ENCODE measurements around the gene RFWD3.
"Not testable (repeated sequence)": the region's sequence is repeated elsewhere in the genome, so short reads cannot be mapped to it uniquely, and the experiment has no call there.

Gene RFWD3

DNA sequence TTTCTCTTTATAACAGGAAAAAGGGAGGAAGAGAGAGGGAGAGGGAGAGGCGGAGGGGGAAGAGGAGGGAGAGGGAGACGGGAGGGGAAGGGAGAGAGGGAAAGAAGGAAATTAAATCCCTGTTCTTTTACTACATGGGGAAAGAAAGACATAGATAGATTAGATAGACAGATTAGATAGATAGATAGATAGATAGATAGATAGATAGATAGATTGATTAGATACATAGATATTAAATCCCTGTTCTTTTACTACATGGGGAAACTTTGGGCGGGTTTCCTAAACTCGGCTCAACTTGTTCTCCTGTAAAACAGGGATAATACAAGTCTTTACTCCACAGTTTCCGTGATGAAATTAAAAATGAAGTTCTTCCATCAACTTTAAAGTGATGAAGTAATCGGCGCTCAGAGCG, 661 bp downstream of the RFWD3 start:
- DNase-seq (ENCODE audit: low spot score), result no peak

DNA sequence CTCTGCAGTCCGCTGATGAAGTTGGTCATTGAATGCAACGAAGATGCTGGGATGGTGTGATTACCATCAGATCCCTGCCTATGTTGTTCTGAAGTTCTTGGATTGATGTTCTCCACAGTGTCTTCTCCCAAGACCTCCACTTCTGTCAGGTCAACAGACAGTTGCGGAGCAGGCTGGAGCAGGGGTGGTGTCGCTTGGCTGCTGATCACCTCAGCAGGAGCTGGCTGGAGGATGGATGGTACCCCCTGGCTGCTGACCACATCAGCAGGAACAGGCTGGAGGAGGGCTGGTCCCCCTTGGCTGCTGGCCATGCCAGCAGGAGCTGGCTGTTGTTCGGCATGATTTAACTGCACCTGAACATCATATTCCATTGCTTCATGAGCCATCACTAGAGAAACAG, 5.6 kb downstream of the RFWD3 start:
- DNase-seq (ENCODE audit: low spot score), result no peak

DNA sequence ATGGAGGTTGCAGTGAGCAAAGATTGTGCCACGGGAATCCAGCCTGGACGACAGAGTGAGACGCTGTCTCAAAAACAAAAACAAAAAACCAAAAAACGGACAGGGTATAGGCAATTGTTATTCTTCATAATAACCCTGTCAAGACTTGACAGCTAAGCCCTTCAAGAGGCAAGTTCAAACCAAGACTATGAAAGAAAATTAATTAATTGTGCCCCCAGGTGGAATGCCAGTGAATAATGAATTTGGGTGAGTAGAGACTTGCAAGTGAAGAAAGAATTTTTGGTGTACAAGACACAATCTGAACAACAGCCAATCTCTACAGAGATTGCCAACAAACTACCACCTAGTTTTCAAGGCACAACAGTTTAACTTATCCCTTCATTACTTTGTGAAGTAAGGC, 6.3 kb downstream of the RFWD3 start:
- DNase-seq (ENCODE audit: low spot score), result no peak

DNA sequence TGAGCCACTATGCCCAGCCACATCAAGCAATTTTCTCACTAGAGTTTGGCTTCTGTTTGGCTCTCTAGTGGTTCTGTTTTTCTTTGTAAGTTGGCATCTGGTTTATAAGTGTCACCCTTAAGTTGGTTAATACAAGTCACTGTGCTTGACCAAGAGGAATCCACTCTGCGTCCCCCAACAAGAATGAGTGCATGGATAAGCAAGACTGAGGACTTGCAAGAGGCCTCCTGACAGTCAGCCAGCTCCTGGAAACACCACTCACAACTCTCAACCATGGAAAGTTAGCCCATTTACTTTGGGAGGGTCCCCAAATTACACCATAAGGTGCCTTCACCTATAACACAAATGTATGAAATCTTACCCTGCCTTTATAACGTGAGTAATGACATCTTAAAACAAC, 7.6 kb downstream of the RFWD3 start:
- DNase-seq (ENCODE audit: low spot score), result no peak

DNA sequence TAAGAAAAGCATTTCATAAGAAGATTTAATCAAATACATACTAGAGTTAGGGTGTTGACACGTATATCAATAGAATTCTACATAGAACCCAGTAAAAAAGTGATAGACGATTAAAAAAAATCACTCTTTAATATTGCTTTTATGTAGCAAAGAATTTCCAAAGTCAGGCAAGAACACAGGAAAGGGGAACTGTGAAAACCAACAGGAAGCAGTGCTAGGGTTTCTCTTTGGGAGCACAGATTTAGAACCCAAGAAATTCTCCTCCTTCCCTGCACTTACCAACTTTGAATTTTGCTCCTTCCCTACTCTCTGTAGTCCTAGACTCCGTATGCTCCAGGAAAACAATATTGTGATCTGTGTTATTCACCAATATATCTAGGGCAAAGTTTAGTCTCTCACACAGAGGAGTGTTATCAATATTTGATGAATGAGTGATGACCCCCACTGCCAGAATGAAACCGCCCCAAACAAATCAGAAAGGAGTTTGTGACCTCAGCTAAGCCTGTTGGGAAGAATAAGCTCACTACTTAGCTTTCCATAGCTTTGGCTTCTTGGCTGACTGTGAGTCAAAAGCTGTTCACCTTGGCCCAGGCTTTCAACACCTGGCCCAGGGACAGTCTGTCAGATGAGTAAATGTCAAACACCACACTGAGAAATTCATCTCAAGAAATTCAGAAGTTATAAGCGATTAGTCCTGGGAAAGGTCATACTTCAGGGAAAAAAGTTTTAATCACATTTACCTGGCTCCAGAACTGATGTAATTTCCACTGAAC, 8.6 kb downstream of the RFWD3 start:
- no peak for DNase-seq (ENCODE audit: low spot score)

DNA sequence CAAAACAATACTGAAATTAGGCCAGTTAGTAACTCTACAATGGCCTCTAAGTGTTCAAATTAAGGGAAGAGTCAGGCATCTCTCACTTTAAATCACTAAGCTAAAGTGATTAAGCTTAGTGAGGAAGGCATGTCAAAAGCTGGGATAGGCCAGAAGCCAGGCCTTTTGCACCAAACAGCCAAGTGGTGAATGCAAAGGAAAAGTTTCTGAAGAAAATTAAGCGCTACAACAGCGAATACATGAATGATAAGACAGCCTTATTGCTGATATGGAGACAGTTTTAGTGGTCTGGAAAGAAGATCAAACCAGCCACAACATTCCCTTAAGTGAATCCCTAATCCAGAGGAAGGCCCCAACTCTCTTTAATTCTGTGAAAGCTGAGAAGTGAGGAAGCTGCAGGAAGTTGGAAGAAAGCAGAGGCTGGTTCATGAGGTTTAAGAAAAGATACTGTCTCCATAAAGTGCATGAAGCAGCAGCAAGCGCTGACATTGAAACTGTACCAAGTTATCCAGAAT, 12.1 kb downstream of the RFWD3 start:
- DNase-seq (ENCODE audit: low spot score), result no peak

DNA sequence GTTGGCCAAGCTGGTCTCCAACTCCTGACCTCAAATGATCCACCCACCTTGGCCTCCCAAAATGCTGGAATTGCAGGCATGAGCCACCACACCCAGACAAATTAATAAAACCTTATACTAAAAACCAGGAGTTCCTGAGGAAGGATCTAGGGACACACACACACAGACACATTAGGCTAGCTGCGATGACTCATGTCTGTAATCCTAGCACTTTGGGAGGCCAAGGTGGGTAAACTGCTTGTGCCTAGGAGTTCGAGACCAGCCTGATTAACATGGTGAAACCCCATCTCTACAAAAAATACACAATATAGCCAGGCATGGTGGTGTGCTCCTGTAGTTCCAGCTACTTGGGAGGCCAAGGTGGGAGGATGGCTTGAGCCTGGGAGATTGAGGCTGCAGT, 13.8 kb downstream of the RFWD3 start:
- not testable (repeated sequence) for DNase-seq (ENCODE audit: low spot score)

DNA sequence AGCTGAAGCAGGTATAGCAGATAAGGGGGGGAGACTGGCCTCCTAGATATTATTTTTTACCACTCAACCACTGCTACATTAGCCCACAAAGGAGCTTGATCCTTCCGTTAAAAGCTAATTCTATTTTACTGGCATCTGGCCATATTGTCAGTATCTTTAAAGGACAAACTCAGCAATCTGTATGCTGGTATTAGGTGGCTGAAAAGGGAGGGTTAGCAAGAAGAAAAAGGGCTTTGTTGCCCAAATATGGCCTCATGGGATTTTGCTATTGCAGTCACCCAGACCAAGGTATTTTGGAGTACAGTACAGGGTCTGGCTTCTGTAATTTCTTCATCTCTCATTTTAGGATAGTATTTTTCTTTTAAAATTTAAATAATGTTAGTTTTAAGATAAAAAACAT, 14.4 kb downstream of the RFWD3 start:
- no peak for DNase-seq (ENCODE audit: low spot score)

DNA sequence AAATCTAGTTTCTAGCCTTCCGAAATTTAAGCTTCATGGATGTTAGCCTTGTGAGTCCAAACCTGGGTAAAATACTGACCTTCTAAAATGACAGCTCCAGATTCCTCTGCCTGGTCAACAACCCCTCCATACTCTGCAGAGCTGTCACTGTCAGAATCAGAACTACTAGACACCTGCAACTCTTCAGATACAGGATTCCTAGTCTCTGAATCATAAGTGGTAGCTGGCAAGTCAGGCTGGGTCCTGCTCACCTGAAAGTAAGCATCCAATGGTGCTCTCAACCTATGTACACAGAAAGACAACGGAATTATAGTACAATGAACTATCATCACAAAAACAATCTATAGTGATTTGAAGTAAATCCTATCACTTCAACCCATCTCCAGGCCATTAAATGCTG, 14.8 kb downstream of the RFWD3 start:
- DNase-seq (ENCODE audit: low spot score), result no peak

DNA sequence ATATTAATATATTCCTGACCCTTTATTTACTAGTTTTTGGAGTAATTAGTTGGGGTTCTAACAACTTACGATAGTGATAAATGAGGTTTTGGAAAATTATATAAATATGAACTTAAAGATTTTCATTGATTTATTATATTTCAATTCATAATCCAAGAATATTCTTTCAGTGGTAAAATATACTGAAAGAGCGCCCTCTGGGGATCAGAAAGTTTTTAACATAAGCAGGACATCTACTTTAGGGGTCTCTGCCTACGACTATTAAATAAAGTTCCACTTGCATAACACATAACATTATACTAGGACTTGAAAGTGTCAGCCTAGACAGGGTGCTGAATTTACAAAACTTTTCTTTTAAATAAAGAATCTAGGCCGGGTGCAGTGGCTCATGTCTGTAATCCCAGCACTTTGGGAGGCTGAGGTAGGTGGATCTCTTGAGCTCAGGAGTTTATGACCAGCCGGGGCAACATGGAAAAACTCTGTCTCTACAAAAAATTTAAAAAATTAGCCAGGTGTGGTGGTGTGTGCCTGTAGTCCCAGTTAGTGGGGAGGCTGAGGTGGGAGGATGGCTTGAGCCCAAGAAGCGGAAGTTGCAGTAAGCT, 15.6 kb downstream of the RFWD3 start:
- no peak for DNase-seq (ENCODE audit: low spot score)

DNA sequence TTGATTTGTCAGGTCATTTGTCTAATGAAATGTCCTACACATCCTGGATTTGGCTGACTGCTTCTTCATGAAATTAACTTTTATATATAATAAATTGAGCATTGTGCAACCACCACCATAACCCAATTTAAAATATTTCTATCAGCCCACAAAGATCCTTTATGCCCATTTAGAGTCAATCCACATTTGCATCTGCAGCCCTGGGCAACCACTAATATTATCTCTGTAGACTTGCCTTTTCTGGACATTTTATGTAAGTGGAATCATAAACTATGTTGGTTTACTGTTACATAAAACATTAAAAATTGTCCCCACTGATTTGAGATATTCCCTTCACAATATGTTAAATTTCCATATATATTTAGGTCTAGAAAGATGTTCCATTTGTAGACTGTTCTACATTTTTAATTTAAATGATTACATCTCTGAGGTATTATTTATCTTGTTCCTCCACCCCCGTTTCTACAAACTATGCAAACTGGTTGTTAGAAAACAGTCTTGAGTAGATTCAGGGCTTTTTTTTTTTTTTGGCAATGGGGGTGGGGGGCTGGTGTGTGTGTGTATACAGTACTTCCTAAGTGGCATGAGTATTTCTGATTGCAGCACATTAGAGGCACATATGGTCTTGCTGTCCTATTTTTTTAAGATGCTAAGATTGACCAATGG, 16.7 kb downstream of the RFWD3 start:
- DNase-seq (ENCODE audit: low spot score), result no peak

DNA sequence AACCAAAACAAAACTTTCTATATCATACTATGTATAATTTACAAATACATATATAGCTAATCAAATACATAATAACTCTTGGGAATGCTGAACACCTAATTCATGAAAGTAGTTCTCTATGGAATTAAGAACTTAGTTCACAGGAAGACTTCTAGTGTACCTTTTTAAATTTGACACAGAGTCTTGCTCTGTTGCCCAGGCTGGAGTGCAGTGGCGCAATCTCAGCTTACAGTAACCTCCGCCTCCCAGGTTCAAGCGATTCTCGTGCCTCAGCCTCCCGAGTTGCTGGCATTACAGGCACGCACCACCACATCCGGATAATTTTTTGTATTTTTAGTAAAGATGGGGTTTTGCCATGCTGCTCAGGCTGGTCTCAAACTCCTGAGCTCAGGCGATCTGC, 24.7 kb downstream of the RFWD3 start:
- DNase-seq (ENCODE audit: low spot score), result no peak

DNA sequence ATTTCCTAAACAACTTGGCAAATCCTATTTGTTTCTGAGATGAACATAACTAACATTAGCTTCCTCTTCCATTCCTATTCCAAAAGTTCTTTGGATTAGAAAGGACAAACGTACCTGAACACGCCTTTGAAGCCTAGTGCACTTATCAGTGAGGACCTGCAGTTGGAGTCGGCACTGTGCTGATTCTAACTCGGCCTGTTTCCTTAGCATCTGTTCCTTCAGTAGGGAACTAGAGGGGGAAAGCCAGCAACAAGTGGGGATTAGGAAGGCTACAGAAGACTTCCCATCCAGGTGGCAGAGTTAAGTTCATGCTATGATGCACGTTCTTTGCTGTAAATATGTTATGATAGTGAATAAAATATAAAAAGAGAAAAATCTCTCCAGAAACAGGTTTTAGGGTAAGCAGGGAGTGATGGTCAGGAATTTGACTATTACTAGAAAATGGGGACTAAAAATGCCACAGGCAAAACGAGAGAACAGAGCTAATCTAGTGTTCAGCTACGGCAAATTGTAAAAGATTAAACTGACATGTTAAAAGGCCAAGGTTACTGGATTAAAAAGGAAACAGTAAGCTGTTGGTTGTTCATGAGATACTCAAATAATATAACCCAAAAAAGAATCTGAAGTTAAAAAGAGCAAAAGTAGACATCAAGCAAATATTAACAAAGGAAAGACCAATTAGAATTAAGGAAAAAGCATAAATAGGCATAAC, 28.8 kb downstream of the RFWD3 start:
- DNase-seq (ENCODE audit: low spot score), result no peak

DNA sequence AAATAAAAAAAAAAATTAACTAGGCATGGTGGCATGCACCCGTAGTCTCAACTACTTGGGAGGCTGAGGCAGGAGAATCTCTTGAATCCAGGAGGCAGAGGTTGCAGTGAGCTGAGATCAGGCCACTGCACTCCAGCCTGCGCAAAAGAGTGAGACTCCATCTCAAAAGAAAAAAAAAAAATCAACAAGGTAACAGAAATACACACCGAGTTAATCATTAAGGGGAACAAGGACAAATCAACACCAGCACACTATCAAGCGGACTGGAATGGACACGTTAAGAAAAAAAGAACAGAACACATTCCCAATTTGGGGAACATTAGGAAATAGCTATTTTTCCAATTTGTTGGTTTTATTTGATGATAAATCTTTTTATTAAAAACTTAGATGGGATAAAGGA, 31.4 kb downstream of the RFWD3 start:
- no peak for DNase-seq (ENCODE audit: low spot score)

DNA sequence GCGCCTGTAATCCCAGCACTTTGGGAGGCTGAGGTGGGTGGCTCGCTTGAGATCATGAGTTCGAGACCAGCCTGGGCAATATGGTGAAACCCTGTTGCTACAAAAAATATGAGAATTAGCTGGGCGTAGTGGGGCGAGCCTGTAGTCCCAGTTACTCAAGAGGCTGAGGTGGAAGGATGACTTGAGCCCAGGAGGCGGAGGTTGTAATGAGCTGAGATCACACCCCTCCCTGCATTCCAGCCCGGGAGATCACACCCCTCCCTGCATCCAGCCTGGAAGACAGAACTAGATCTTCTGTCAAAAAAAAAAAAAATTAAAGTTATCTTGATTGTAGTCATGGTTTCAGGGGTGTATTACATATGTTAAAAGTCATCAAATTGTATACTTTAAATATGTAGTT, 33.0 kb downstream of the RFWD3 start:
- no peak for DNase-seq (ENCODE audit: low spot score)

DNA sequence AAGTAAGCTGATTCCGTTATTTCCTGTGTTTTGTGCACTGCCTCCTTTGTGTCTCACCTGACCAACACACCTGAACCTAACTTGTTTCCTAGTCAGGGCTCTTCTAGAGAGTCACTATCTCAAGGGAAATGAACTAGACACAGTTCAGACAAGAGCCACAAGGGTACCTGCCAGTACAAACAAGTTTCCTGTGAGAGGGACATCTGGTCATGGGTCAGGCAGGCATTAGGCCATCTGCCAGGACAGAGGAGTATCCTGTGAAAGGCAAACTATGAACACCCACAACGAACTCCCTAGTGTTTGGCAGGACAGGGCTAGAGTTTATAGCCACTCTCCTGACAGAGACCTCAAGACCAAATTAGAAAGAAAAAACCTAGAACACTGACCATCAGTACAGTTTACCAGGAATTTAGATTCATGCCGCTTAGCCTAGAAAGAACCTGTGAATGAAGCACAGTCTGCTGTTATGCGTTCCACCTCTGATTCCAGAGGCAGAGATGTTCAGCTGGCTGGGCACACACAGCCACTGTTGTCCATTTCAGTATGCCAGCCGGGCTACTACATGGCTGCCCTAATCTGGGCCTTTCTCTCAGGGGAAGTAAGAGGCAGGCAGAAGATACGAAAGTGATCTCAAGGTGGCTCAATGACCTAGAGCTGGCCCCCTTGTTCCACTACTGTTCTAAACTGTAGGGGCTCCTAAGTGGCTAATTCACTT, 39.0 kb downstream of the RFWD3 start:
- DNase-seq (ENCODE audit: low spot score), result no peak

DNA sequence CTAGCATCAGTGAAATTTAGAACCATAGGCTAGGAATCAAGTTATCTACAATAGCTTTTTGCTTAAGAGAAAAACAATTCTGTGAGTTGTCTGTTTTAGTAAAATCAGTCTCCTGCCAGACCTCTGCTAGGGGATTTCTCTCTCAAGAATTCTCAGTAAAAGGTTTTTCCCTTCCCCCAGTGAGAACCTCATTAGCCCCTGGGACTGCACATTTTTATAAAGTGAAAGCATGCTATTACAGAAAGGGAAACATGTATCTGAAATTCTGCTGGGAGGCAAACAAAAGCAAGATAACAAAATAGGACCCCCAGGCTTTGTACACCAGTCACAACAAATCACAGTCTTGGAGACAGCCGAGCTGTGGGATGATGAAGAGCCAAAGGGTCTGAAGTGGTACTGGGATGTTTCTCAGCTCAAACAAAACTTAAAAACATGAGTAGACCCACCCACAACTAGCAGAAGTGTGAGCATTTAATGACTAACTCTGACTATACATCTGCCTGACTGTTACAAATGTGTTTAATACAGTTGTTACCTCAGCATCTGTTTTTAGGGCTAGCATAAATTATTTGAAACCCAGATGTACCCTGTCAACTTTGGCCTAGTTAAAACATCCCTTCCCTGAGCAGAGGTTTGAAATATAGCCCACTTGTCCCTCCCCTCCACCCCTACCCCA, 39.8 kb downstream of the RFWD3 start:
- no peak for DNase-seq (ENCODE audit: low spot score)

DNA sequence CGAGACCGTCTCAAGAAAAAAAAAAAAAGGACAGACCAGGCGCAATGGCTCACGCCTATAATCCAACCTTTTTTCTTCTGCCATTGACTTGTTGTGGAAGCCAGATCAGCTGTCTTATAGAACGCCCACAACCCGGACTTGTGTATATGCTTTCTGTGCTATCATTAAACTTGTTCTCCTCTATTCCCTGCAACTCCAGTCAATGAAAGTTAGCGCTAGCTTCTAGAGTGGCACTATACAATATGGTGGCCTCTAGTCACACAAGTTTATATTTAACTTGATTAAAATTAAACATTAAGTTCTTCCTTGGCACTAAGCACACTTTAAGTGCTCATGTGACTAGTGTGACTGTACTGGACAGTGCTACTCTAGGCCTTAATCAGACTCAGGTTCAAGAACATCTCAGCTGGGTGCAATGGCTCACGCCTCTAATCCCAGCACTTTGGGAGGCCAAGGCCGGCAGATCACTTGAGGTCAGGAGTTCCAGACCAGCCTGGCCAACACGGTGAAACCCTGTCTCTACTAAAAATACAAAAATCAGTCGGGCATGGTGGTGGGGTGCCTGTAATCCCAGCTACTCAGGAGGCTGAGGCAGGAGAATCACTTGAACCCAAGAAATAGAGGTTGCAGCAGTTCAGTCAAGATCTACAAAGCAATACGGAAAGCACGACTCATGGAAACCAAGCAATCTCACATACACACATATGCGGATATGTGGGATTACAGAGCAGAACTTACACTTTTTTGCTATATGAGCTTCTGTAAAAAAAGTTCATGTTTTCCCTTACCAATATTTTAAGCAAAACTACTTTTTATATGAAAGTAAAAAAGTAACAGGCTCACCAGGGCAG, 41.0 kb downstream of the RFWD3 start:
- DNase-seq (ENCODE audit: low spot score), result no peak

DNA sequence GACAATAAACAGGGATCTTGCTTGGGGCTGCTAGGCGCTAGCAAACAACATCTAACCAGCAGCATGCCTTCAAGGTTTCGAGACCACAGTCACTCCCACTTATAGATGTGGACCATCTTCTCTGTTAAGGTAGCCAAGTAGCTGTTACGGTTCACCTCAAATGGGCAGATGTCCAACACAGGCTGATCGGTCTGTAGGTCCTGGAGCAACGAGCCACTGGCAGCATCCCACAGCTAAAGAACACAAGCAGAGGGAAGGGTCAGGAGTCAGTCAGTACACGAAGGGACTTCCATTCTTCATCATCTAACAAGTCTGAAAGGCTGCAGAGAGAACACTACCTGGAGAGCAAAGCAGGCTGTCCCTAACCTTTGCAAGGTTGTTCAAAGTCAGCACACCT, 42.8 kb downstream of the RFWD3 start:
- no peak for DNase-seq (ENCODE audit: low spot score)

DNA sequence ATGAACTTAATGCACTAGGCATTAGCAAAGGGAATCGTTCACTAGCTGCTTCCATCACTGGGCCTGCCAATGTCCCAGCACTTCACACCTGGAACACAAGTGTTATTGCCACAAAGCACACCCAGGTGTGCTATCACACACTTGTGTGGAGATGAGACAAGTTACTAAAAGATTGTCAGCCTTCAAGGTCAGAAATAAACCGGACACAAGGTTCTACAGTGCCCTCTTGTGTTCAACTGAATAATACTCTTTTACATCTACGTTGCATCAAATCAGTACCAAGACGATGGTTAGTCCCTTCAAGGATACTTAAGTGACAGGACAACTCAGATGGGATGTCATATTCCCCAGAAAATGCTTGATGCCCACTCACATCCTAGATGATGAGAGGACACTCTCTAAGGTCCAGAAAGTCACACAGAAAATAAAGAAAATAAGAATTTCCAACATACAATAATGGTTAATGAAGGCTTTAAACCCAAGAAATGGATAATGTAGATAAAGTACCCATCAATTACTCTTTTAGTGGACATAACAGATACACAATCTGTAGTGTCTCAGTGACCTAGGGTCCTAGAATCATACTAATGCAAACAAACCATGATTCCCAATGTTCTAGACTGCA, 43.4 kb downstream of the RFWD3 start:
- peak; percentile 44 for DNase-seq (ENCODE audit: low spot score)
